GM12891 (cell line): ENCODE data around the gene ARMH2.

Source experiments
- POU2F2 ChIP-seq: IDR thresholded peaks from 2 replicates; pipeline ENCODE4 v1.6.1; 2011; ENCODE audit warnings: low read depth, mild to moderate bottlenecking, control low read depth, low read length, moderate library complexity
- SPI1 ChIP-seq: IDR thresholded peaks from 2 replicates; pipeline ENCODE4 v1.6.1; 2011; ENCODE audit warnings: low read depth, low read length, control low read depth

GRCh38 chr6:24799541-24799915, 811 bp upstream of the ARMH2 start:
- TF ChIP-seq POU2F2 (no peak), SPI1 (no peak)
